ENCODE measurements around the gene KLF13.
A peak's percentile ranks its signal among the peaks of the same experiment; 100 is the strongest.

The KLF13 gene

GRCh38 chr15:31327669-31328427, 1.2 kb downstream of the KLF13 start:
- peak; percentile 54 for DNase-seq (ENCODE audit: insufficient read length, low spot score)
- no peak for FAIRE-seq

DNA sequence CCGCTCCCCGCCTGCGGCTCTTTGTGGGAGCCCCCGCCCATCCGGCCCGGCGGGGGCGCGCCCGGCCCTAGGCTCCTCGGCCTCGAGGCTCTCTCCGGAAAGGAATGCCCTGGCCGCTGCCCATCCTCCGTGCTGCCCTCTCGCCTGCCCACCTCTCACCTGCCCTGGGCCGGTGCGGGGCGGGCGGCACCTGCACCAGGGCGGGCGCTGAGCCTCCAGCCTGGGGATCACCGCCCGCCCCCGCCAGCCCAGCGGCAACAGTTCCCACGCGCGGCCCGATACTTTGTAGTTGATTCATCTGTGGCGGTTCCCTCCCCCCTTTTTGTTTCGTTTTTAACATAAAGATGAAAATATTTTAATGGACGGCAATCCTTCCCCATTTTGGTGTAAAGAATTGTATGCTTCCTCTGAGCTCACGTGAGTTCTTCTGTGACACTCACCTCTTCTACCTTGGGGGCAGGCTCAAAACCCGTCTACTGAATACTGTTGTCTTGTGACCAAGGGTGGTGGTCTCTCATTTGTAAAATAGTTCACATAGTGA, 1.9 kb downstream of the KLF13 start:
- DNase-seq (ENCODE audit: insufficient read length, low spot score) (peak; percentile 68), FAIRE-seq (no peak)
- no peak for TF ChIP-seq POLR2A (IDR thresholded peaks at IDR 0.05; ENCODE audit: low read depth, low read length)

More at GRCh38 chr15:31327669-31328427, 1.2 kb downstream of the KLF13 start:
- TF ChIP-seq POLR2A (IDR thresholded peaks at IDR 0.05; ENCODE audit: low read depth, low read length) = no peak

DNA sequence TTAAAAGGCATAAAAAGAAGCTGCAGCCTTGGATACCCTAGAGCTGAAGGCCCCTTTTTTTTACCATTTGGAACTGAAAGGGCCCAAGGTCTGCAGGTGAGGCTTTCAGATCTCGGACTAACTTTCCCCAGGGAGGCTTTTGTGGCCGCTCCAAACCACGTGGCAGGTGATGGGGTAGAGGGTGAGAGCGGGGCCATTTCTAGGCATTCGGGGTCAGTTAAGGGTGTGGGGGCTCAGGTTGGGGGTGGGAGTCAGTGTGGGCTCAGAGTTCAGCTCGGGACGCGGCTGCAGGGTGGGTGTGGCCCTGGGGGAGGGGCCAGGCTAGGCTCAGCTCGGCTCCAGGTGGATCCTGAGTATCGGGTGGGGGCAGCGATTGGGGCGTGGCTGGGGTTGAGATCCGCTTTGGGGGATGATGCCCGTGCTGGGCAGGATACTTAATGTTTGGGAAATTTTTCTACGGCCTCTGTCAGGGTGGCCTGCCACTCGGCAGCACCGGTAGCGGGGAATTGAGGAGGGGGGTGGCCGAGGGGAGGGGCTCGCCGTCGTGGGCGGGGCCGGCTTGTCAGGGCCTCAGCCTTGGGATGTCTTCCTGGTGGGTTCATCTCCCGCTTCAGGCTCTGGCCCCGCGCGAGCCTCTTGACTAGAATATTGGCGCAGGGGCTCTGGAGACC, 2.5 kb downstream of the KLF13 start:
- TF ChIP-seq POLR2A (IDR thresholded peaks at IDR 0.05; ENCODE audit: low read depth, low read length) = no peak
- FAIRE-seq (no peak), DNase-seq (ENCODE audit: insufficient read length, low spot score) (no peak)

DNA sequence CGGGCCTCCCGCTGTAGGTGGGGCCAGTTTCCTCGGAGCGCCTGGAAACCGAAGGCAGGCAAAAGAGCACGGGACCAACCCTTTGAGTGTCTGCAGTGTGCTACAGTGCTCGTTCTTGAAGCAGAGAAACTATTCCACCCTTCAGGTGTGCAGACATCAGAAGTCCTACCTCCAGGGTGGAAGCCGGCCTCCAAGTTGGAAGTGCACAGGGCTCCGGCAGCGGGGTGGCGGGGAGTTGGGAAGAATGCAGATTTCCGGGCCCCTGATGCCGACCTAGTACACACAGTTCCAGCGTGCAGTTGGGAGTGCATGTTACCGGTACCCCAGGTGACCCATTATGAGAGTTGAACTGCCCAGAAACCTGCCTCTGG, 3.0 kb downstream of the KLF13 start:
- FAIRE-seq = no peak
- no peak for TF ChIP-seq POLR2A (IDR thresholded peaks at IDR 0.05; ENCODE audit: low read depth, low read length)
- DNase-seq (ENCODE audit: insufficient read length, low spot score) = no peak

GRCh38 chr15:31330111-31330785, 3.6 kb downstream of the KLF13 start:
- TF ChIP-seq POLR2A (IDR thresholded peaks at IDR 0.05; ENCODE audit: low read depth, low read length) = no peak
- FAIRE-seq (no peak), DNase-seq (ENCODE audit: insufficient read length, low spot score) (no peak)

DNA sequence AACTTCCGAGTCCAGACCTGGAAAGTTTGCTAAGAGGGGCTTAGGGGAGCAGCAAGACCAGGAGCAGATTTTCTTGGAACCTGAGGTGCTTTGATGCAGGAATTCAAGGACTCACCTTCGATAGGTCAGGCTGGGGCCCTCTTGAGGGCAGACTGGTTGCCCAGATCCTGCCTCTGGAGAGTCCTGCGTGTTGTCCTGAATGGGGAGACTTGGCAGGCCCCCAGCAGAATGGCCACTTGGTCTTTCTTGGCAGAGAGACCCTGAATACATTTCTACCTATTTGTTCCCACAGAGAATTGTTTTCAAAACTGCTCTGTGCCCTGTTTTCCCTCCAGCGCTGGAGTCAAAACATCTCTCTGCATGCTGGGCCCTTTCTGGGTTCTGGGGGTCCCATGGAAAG, 4.2 kb downstream of the KLF13 start:
- DNase-seq (ENCODE audit: insufficient read length, low spot score) = no peak
- no peak for TF ChIP-seq POLR2A (IDR thresholded peaks at IDR 0.05; ENCODE audit: low read depth, low read length)
- FAIRE-seq = no peak

- no peak for FAIRE-seq
- DNase-seq (ENCODE audit: insufficient read length, low spot score) = no peak
- TF ChIP-seq POLR2A (IDR thresholded peaks at IDR 0.05; ENCODE audit: low read depth, low read length) = no peak
Measured at GRCh38 chr15:31331389-31331788, 4.8 kb downstream of the KLF13 start.

GRCh38 chr15:31332020-31332680, 5.5 kb downstream of the KLF13 start:
- FAIRE-seq (no peak), DNase-seq (ENCODE audit: insufficient read length, low spot score) (no peak)
- no peak for TF ChIP-seq POLR2A (IDR thresholded peaks at IDR 0.05; ENCODE audit: low read depth, low read length)

GRCh38 chr15:31332681-31333071, 6.0 kb downstream of the KLF13 start:
- FAIRE-seq (no peak), DNase-seq (ENCODE audit: insufficient read length, low spot score) (no peak)
- TF ChIP-seq POLR2A (IDR thresholded peaks at IDR 0.05; ENCODE audit: low read depth, low read length) = no peak

DNA sequence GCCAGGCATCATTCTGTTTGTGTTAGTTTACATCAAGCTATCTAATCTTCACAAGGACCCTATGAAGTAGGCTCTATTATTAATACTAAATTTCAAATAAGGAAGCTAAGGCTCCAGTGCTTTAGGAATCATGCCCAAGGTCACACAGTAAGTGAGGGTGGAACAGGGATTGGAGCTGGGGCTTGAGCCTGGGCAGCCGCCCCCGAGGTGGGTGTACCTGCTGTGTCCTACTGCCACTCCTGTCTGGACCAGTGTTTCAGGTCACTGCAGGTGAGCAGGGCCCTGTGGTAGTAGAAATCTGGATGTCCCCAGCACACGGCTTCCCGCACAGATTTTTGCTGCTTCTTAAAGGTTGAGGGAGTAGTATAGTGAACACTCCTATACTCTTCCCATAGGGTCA, 6.5 kb downstream of the KLF13 start:
- DNase-seq (ENCODE audit: insufficient read length, low spot score) (no peak), FAIRE-seq (no peak)
- no peak for TF ChIP-seq POLR2A (IDR thresholded peaks at IDR 0.05; ENCODE audit: low read depth, low read length)

GRCh38 chr15:31333820-31334219, 7.2 kb downstream of the KLF13 start:
- FAIRE-seq = no peak
- TF ChIP-seq POLR2A (IDR thresholded peaks at IDR 0.05; ENCODE audit: low read depth, low read length) = no peak

GRCh38 chr15:31335989-31336592, 9.5 kb downstream of the KLF13 start:
- no peak for FAIRE-seq
- no peak for DNase-seq (ENCODE audit: insufficient read length, low spot score)
- TF ChIP-seq POLR2A (IDR thresholded peaks at IDR 0.05; ENCODE audit: low read depth, low read length) = no peak

More at GRCh38 chr15:31333820-31334219, 7.2 kb downstream of the KLF13 start:
- no peak for DNase-seq (ENCODE audit: insufficient read length, low spot score)

DNA sequence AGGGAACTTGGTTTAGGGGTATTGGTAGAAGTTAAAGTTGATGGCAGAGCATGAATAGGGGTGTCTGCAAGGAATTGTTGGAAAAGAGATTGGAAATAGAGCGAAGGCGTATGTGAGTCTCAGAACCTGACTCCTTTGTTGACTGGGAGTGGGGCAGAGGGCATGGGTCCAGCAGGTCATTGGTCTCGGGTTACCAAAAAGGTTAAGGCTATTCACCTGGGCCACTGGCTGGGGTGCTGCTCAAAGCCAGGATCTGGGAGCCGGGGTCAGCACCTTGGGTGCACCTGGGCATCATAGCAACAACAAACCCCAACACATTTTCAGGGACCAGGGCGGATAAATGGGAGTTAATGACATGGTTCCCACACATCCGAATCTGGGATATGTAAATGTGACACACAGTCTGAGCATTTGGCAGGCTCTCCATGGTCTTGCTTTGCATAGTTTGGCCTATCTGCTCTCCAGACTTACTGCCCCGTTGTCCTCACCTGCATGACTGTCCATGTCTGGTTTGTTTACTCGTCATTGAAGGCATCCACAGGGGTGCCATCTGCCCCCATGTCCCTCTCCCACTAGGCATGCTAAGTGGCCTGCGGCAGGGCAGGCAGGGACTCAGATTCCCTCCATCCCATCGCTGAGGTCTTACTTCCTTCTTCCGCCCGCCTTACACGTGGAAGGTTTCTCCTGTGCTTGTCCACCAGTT, 10.1 kb downstream of the KLF13 start:
- FAIRE-seq = no peak
- no peak for DNase-seq (ENCODE audit: insufficient read length, low spot score)
- no peak for TF ChIP-seq POLR2A (IDR thresholded peaks at IDR 0.05; ENCODE audit: low read depth, low read length)

Measured in H54 (cell line).